HEK293T (cell line): Measurements from ENCODE around the gene CDC34.

Source experiments
- CTCF ChIA-PET: fragments of 350-600 bp; formaldehyde crosslinking; extraction: SDS; loops from one replicate; lab custom pipeline; 2021; ENCODE audit warnings: antibody characterized with exemption, inconsistent platforms; lab: Yijun Ruan, JAX
- POLR2A ChIA-PET: fragments of 350-600 bp; formaldehyde crosslinking; extraction: SDS; loops from one replicate; lab custom pipeline; 2020; ENCODE audit warnings: antibody characterized with exemption, inconsistent platforms; lab: Yijun Ruan, JAX
- DNase-seq: peaks from one replicate; pipeline ENCODE4 v3.0.0; 2012; ENCODE audit warnings: mixed read lengths; ENCODE audit errors: extremely low spot score
- ARNT ChIP-seq: fragments of 450-650 bp; IDR thresholded peaks from 2 replicates; pipeline ENCODE4 v1.6.1; 2017; ENCODE audit warnings: mild to moderate bottlenecking
- BHLHE40 ChIP-seq: fragments of 450-650 bp; IDR thresholded peaks from 2 replicates; pipeline ENCODE4 v1.6.1; 2016; ENCODE audit warnings: mild to moderate bottlenecking, moderate library complexity, borderline replicate concordance
- CTBP1 ChIP-seq: fragments of 450-650 bp; IDR thresholded peaks from 2 replicates; pipeline ENCODE4 v1.6.1; 2016; ENCODE audit warnings: borderline replicate concordance
- ELF4 ChIP-seq: fragments of 450-650 bp; IDR thresholded peaks from 2 replicates; pipeline ENCODE4 v1.6.1; 2017; ENCODE audit warnings: antibody characterized with exemption
- FOXA1 ChIP-seq: fragments of 450-650 bp; IDR thresholded peaks from 2 replicates; pipeline ENCODE4 v1.6.1; 2016; ENCODE audit warnings: mild to moderate bottlenecking
- FOXK2 ChIP-seq: fragments of 450-650 bp; IDR thresholded peaks from 2 replicates; pipeline ENCODE4 v1.6.1; 2016; ENCODE audit warnings: mild to moderate bottlenecking
- FOXM1 ChIP-seq: fragments of 450-650 bp; IDR thresholded peaks from 2 replicates; pipeline ENCODE4 v1.6.1; 2017; ENCODE audit warnings: mild to moderate bottlenecking, borderline replicate concordance
- HDGF ChIP-seq: fragments of 450-650 bp; IDR thresholded peaks from 2 replicates; pipeline ENCODE4 v1.6.1; 2017; ENCODE audit warnings: antibody characterized with exemption, borderline replicate concordance
- L3MBTL2 ChIP-seq: fragments of 450-650 bp; conservative IDR thresholded peaks from 2 replicates; pipeline ENCODE4 v1.6.1; 2016; ENCODE audit warnings: mild to moderate bottlenecking
- LEF1 ChIP-seq: fragments of 450-650 bp; IDR thresholded peaks from 2 replicates; pipeline ENCODE4 v1.6.1; 2017; ENCODE audit warnings: mild to moderate bottlenecking, borderline replicate concordance
- NFRKB ChIP-seq: fragments of 450-650 bp; IDR thresholded peaks from 2 replicates; pipeline ENCODE4 v1.6.1; 2016; ENCODE audit warnings: mild to moderate bottlenecking, moderate library complexity
- SP1 ChIP-seq: fragments of 450-650 bp; IDR thresholded peaks from 2 replicates; pipeline ENCODE4 v1.6.1; 2017
- SUZ12 ChIP-seq: fragments of 450-650 bp; IDR thresholded peaks from 2 replicates; pipeline ENCODE4 v1.6.1; 2016; ENCODE audit warnings: mild to moderate bottlenecking
- TARDBP ChIP-seq: fragments of 450-650 bp; IDR thresholded peaks from 2 replicates; pipeline ENCODE4 v1.6.1; 2016
- ZNF384 ChIP-seq: fragments of 450-650 bp; IDR thresholded peaks from 2 replicates; pipeline ENCODE4 v1.6.1; 2016
- TF ChIP-seq, protein P1 (sequence below): fragments of 450-650 bp; IDR thresholded peaks from 2 replicates; pipeline ENCODE4 v1.6.1; 2016

CDC34 gene

GRCh38 chr19:496986-497385, 34.6 kb upstream of the CDC34 start:
- POLR2A ChIA-PET: no interaction called here
- DNase-seq: no peak
- CTCF ChIA-PET: no interaction called here
- TF ChIP-seq SUZ12: no peak
- TF ChIP-seq CTBP1: no peak
- TF ChIP-seq LEF1: no peak
- TF ChIP-seq FOXK2: no peak
- no peak for TF ChIP-seq HDGF

DNA sequence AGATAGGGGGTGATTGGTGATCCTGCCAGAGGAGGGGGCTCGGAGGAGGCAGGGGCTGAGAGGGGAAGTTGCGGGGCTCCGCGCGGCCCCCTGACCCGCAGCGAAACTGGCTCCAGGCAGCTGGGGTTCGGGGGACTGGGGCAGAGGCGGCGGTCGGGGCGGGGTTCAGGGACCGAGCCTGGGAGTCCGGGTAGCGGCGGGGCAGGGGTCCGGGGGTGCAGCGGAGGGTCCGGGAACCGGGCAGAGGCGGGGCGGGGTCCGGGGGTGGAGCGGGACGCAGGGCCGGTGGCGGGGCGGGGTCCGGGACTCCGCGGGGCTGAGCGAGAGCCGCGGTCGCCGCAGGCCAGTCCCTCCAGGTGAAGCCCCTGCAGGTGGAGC, 34.1 kb upstream of the CDC34 start:
- TF ChIP-seq, protein P1, sequence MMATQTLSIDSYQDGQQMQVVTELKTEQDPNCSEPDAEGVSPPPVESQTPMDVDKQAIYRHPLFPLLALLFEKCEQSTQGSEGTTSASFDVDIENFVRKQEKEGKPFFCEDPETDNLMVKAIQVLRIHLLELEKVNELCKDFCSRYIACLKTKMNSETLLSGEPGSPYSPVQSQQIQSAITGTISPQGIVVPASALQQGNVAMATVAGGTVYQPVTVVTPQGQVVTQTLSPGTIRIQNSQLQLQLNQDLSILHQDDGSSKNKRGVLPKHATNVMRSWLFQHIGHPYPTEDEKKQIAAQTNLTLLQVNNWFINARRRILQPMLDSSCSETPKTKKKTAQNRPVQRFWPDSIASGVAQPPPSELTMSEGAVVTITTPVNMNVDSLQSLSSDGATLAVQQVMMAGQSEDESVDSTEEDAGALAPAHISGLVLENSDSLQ: no peak
- TF ChIP-seq ELF4: no peak
- TF ChIP-seq NFRKB: no peak
- TF ChIP-seq TARDBP: no peak
- no peak for TF ChIP-seq FOXM1
- TF ChIP-seq SUZ12: no peak
- no peak for TF ChIP-seq BHLHE40
- TF ChIP-seq FOXK2: no peak
- no peak for TF ChIP-seq CTBP1
- TF ChIP-seq ARNT: no peak
- TF ChIP-seq LEF1: no peak
- no peak for TF ChIP-seq ZNF384
- no peak for TF ChIP-seq FOXA1
- no peak for TF ChIP-seq HDGF
- ChIA-PET POLR2A (interaction anchor here (1.3 kb wide), 1 partner anchor 9 kb away, joined by 4 read pairs; no protein-coding TSS in a partner anchor), CTCF (interaction anchor here (1.1 kb wide), 1 partner anchor 13 kb away, joined by 5 read pairs; no protein-coding TSS in a partner anchor)
- no peak for DNase-seq

- DNase-seq: no peak
- ChIA-PET POLR2A (interaction anchor here (1.3 kb wide), 1 partner anchor 9 kb away, joined by 4 read pairs; no protein-coding TSS in a partner anchor), CTCF (interaction anchor here (1.1 kb wide), 1 partner anchor 13 kb away, joined by 5 read pairs; no protein-coding TSS in a partner anchor)
- TF ChIP-seq CTBP1 (no peak), SP1 (no peak), NFRKB (no peak), L3MBTL2 (no peak), FOXK2 (no peak), FOXM1 (no peak), BHLHE40 (no peak), ARNT (no peak), LEF1 (no peak), ZNF384 (no peak), SUZ12 (no peak)
- TF ChIP-seq, protein P1: no peak
Measured at GRCh38 chr19:497869-498510, 33.6 kb upstream of the CDC34 start.

DNA sequence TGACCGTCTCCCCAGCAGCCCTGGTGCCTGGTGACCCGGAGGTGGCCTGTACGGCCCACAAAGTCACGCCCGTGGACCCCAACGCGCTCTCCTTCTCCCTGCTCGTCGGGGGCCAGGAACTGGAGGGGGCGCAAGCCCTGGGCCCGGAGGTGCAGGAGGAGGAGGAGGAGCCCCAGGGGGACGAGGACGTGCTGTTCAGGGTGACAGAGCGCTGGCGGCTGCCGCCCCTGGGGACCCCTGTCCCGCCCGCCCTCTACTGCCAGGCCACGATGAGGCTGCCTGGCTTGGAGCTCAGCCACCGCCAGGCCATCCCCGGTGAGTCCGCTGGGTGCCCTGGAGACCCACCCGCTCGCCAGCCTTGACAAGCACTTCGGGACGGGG, 33.1 kb upstream of the CDC34 start:
- CTCF ChIA-PET: interaction anchor here (1.1 kb wide), 1 partner anchor 12 kb away, joined by 5 read pairs; no protein-coding TSS in a partner anchor
- no peak for DNase-seq
- POLR2A ChIA-PET: interaction anchor here (1.3 kb wide), 1 partner anchor 10 kb away, joined by 4 read pairs; no protein-coding TSS in a partner anchor
- TF ChIP-seq BHLHE40 (no peak), TARDBP (no peak), SUZ12 (no peak), ELF4 (no peak), FOXM1 (no peak), FOXA1 (no peak)

DNA sequence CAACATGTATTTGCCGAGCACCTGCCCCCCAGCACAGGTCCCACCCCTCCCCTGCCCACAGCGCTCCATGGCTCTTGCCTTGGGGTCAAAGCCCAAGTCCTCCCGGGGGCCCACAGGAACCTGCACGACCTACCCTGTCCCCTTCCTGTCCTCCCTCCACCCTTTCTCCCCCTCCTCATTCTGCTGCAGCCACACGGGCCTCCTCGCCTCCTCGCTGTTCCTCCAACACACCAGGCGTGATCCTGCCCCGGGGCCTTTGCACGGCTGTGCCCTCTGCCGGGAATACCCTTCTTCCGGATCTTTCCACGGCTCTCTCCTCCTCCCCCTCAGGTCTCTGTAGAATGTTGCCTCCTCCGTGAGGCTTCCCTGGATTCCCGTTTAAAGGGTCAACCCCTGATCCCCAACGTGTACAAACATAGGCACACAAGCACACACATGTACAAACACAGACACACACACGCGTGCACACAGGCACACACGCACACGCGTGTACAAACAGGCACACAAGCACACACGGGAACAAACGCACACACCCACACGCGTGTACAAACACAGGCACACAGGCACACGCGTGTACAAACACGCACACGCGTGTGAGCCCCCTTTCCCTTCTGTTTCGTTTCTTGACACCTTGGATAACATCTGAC, 32.5 kb upstream of the CDC34 start:
- DNase-seq: no peak
- TF ChIP-seq, protein P1: no peak
- TF ChIP-seq ELF4 (no peak), FOXK2 (no peak), BHLHE40 (no peak), FOXA1 (no peak), TARDBP (no peak)
- ChIA-PET CTCF (no interaction called here), POLR2A (no interaction called here)

DNA sequence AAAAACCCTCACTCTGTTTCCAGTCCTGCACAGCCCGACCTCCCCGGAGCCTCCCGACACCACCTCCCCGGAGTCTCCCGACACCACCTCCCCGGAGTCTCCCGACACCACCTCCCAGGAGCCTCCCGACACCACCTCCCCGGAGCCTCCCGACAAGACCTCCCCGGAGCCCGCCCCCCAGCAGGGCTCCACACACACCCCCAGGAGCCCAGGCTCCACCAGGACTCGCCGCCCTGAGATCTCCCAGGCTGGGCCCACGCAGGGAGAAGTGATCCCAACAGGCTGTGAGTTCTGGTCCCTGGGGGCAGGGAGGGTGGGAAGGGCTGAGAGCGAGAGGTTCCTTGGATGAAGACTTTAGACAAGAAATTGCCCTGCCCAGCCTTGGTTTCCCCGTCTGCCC, 29.9 kb upstream of the CDC34 start:
- CTCF ChIA-PET: no interaction called here
- DNase-seq: no peak
- TF ChIP-seq SUZ12 (no peak), ELF4 (no peak), FOXA1 (no peak), ZNF384 (no peak), FOXM1 (no peak), NFRKB (no peak), BHLHE40 (no peak), HDGF (no peak), TARDBP (no peak), SP1 (no peak)
- TF ChIP-seq, protein P1: no peak
- POLR2A ChIA-PET: no interaction called here
